Ovary (tissue), 9 donors: Measurements from ENCODE around the gene P2RX6. TPM values are rescaled to one million over a fixed set of nuclear protein-coding genes. Genes with fewer than 3 reads are reported as not detected.
A peak's percentile ranks its signal among the peaks of the same experiment; 100 is the strongest.

ENCODE experiments used
- DNase-seq, 5 donors: peaks; one replicate each; pipeline ENCODE4 v3.0.0-alpha.2; 2019 to 2020
- H3K27ac ChIP-seq, 2 donors: fragments of 200-600 bp; one replicate each; pipeline versions ENCODE4 v1.5.1 to v1.8.0; 2019 to 2022
- H3K27me3 ChIP-seq: fragments of 200-600 bp; one replicate; pipeline ENCODE4 v1.8.0; 2022
- H3K36me3 ChIP-seq: fragments of 200-600 bp; sonication (generic); one replicate; pipeline ENCODE4 v1.5.1; 2019
- H3K4me1 ChIP-seq: one replicate; pipeline ENCODE4 v1.8.1; 2013; ENCODE audit warnings: mild to moderate bottlenecking, moderate library complexity; ENCODE audit not compliant: insufficient read depth
- H3K4me3 ChIP-seq: fragments of 200-600 bp; sonication (generic); one replicate; pipeline ENCODE4 v1.5.1; 2017
- H3K9me3 ChIP-seq, 2 donors: fragments of 200-600 bp in 1 of 2; sonication (generic) in 1 of 2; one replicate each; pipeline versions ENCODE4 v1.5.1 to v1.8.1; 2013 to 2019; ENCODE audit warnings: mild to moderate bottlenecking in 1 of 2, moderate library complexity in 1 of 2
- EP300 ChIP-seq: sonication (generic); formaldehyde crosslinking; IDR thresholded peaks from one replicate; pipeline ENCODE4 v1.6.1; 2017; ENCODE audit warnings: antibody characterized with exemption
- POLR2A ChIP-seq: fragments of 450-650 bp; IDR thresholded peaks from one replicate; pipeline ENCODE4 v1.6.1; 2017; ENCODE audit warnings: antibody characterized with exemption, mild to moderate bottlenecking, moderate library complexity
- WGBS, 3 donors: extraction: QIAGEN DNeasy Blood & Tissue Kit in 1 of 3; methylation state at CpG; one replicate each; pipeline versions ENCODE4 v1.1.5 to v1.1.7; 2013 to 2017; 5-methylcytosine and 5-hydroxymethylcytosine counted together
- intact Hi-C, 4 donors: fragments of 100-400 bp; cut with DNase I; formaldehyde crosslinking; loops; one replicate each; pipeline versions ENCODE4 v1.11.0 to v1.15.1; 2022 to 2023
- polyA plus RNA-seq, 2 donors: library from polyadenylated mRNA; stranded (reverse); fragments of 200-250 nt in 1 of 2; fragments of 350-450 nt in 1 of 2; fragmentation: Illumina TruSeq in 1 of 2; extraction: RNeasy Lipid Tissue Mini Kit (QIAGEN cat#74804) in 1 of 2; gene quantifications; one replicate each; pipeline ENCODE4 v1.2.3, GENCODE V29; 2013 to 2014
- total RNA-seq, 7 donors: library from RNA; depleted of rRNA in 2 of 7; stranded (reverse); fragments of >200 nt in 2 of 7; fragmentation: NEBNext Ultra II Directional in 3 of 7; extraction: Animal tissue kit (Norgen Biotek cat#: 25700) in 3 of 7; gene quantifications; one replicate each; pipeline versions ENCODE4 v1.1.0 to v1.2.4, GENCODE V29; 2016 to 2023
- TF ChIP-seq, protein P1 (sequence below), 3 donors: fragments of 450-650 bp in 2 of 3; fragments of 200-600 bp in 1 of 3; IDR thresholded peaks; one replicate each; pipeline versions ENCODE4 v1.5.1 to v1.8.0; 2016 to 2022; ENCODE audit warnings: antibody characterized with exemption in 3 of 3, mild to moderate bottlenecking in 1 of 3
- donor health status: DM: no; HTN: no; CAD: no; lungs with moderate emphysema.
- donor health status: DM: no; HTN: no; CAD: no.
- donor health status: Bipolar disorder and iron deficiency.
- donor health status: DM: yes; HTN: yes; CAD: no.
- donor health status: DM: no; HTN: no; CAD: no.
- donor health status: DM: yes; HTN: yes; CAD: no.

The P2RX6 gene
- total and polyA plus RNA-seq, 9 donors: 0.47 to 1.6 (median 1.0) TPM

- no peak overlapping the region for H3K4me3 ChIP-seq
- TF ChIP-seq EP300: no peak
- TF ChIP-seq, protein P1, sequence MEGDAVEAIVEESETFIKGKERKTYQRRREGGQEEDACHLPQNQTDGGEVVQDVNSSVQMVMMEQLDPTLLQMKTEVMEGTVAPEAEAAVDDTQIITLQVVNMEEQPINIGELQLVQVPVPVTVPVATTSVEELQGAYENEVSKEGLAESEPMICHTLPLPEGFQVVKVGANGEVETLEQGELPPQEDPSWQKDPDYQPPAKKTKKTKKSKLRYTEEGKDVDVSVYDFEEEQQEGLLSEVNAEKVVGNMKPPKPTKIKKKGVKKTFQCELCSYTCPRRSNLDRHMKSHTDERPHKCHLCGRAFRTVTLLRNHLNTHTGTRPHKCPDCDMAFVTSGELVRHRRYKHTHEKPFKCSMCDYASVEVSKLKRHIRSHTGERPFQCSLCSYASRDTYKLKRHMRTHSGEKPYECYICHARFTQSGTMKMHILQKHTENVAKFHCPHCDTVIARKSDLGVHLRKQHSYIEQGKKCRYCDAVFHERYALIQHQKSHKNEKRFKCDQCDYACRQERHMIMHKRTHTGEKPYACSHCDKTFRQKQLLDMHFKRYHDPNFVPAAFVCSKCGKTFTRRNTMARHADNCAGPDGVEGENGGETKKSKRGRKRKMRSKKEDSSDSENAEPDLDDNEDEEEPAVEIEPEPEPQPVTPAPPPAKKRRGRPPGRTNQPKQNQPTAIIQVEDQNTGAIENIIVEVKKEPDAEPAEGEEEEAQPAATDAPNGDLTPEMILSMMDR (IDR thresholded peaks at IDR 0.05): no peak
- TF ChIP-seq POLR2A: no peak
- 72 to 81% (median 77%) methylated on average over 8 of the region's 8 CpGs for WGBS, 3 donors
- no peaks in the 10 kb centered on the region for H3K36me3 ChIP-seq
- H3K27me3 ChIP-seq: no peaks in the 10 kb centered on the region
- peaks cover 6% of the 10 kb centered on the region for H3K4me1 ChIP-seq
- intact Hi-C loops: no loop called here
- DNase-seq: no peak
- H3K9me3 ChIP-seq: no peaks in the 10 kb centered on the region
- no peak overlapping the region for H3K27ac ChIP-seq
Observed at GRCh38 chr22:21025266-21025665, 10.3 kb downstream of the P2RX6 start.

- intact Hi-C loops: no loop called here
- Histone ChIP-seq H3K36me3 (no peaks in the 10 kb centered on the region), H3K9me3 (no peaks in the 10 kb centered on the region), H3K27ac (no peak overlapping the region), H3K4me3 (no peak overlapping the region), H3K4me1 (peaks cover 6% of the 10 kb centered on the region), H3K27me3 (no peaks in the 10 kb centered on the region)
- DNase-seq: no peak
- WGBS, 3 donors: 88 to 92% (median 89%) methylated on average over 24 to 27 of the region's 27 CpGs
- TF ChIP-seq POLR2A: no peak
- TF ChIP-seq, protein P1 (IDR thresholded peaks at IDR 0.05): no peak
Observed at GRCh38 chr22:21025763-21026755, 11.1 kb downstream of the P2RX6 start.

DNA sequence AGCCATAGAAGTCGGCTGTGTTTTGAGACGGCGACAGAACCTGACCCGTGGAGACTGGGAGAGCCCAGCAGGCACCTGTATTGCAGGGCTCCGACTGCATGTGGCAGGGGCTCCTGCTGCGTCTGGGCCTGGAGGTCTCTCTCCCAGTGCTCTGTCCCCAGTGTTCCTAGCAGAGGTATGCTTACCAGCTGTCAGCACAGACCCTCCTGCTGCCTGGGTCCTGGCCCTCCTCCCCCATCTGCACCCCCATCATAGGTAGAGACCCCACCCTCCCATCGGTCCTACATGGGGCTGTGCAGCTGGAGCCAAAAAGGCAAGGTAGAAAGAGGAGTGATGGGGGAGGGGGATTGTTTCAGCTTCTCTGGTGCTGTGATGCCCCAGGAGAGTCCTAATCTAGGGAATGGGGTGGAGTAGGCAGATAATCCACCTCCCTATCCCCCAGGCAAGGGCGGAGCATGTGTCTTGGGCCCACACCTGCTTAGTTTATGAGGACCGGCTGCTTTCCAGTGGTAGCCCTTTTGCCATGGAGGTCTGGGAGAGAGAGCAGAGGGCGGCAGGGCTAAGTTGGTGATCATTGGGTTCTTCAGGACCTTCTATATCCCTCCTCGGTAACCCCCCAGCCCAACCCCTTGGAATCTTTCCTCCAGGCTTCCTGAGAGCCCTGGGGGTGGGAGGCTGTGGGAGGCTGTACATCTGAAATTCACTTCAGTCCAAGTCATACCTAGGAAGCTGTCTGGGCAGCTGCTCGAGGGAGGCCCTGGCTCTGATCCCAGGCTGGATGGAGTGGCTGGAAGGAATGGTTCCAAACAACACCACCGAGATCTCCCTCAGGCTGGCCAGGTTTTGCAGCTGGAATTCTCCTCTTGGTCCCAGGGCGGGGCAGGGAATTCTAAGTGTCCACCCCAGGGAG is 12.1 kb downstream of the P2RX6 start:
- Histone ChIP-seq H3K4me1 (peaks cover 7% of the 10 kb centered on the region), H3K27me3 (no peaks in the 10 kb centered on the region), H3K4me3 (no peak overlapping the region), H3K36me3 (no peaks in the 10 kb centered on the region), H3K27ac (no peak overlapping the region), H3K9me3 (no peaks in the 10 kb centered on the region)
- WGBS, 3 donors: 45 to 57% (median 49%) methylated on average over 14 of the region's 14 CpGs
- peak in 3 of 5 donors; percentile 56 to 86 (median 66) for DNase-seq
- intact Hi-C loops: no loop called here
- TF ChIP-seq POLR2A (no peak), EP300 (no peak)
- TF ChIP-seq, protein P1 (IDR thresholded peaks at IDR 0.05): no peak
